ENCODE measurements around the gene APLP2. TPM values are rescaled to one million over a fixed set of nuclear protein-coding genes. Genes with fewer than 3 reads are reported as not detected.

The APLP2 gene
- total and polyA plus RNA-seq, 2 of the 13 experiments (the other 11 are each of a cell fraction or from before 2014, with no cell fraction given): 315 to 594 TPM

DNA sequence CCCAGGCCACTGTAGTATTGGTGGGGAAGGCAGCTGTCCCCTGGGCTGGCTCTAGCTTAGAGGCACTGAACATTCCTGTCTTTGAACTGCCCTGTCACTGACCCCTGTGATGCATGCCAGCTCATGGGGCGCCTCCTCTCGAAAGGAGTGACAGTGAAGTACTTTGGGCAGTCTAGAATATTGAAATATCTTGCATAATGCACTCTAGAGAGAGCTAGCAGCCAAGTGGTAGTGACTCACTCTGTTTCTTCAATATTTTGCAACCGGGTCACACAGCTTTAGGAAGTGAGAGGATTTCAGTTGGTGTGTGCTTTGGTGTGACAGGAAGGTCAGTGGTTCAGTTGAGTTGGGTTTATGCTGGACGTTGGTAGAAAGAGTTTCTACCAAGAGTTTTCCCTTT lies 54.4 kb downstream of the APLP2 start (continued):
- TF ChIP-seq ZNF10 (CRISPR knock-in tag; IDR thresholded peaks at IDR 0.05; ENCODE audit: borderline replicate concordance, low read depth): no peak
- TF ChIP-seq PHB2 (IDR thresholded peaks at IDR 0.05; ENCODE audit: partially characterized antibody): no peak
- TF ChIP-seq, protein P1, sequence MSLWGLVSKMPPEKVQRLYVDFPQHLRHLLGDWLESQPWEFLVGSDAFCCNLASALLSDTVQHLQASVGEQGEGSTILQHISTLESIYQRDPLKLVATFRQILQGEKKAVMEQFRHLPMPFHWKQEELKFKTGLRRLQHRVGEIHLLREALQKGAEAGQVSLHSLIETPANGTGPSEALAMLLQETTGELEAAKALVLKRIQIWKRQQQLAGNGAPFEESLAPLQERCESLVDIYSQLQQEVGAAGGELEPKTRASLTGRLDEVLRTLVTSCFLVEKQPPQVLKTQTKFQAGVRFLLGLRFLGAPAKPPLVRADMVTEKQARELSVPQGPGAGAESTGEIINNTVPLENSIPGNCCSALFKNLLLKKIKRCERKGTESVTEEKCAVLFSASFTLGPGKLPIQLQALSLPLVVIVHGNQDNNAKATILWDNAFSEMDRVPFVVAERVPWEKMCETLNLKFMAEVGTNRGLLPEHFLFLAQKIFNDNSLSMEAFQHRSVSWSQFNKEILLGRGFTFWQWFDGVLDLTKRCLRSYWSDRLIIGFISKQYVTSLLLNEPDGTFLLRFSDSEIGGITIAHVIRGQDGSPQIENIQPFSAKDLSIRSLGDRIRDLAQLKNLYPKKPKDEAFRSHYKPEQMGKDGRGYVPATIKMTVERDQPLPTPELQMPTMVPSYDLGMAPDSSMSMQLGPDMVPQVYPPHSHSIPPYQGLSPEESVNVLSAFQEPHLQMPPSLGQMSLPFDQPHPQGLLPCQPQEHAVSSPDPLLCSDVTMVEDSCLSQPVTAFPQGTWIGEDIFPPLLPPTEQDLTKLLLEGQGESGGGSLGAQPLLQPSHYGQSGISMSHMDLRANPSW (CRISPR knock-in tag; IDR thresholded peaks at IDR 0.05; ENCODE audit: borderline replicate concordance): no peak
- no peak for TF ChIP-seq THYN1 (CRISPR knock-in tag; IDR thresholded peaks at IDR 0.05; ENCODE audit: borderline replicate concordance, low read depth)
- TF ChIP-seq ZNF180 (CRISPR knock-in tag; IDR thresholded peaks at IDR 0.05; ENCODE audit: borderline replicate concordance, low read depth): no peak
- no peak for TF ChIP-seq ZNF615 (CRISPR knock-in tag; IDR thresholded peaks at IDR 0.05; ENCODE audit: borderline replicate concordance)
- TF ChIP-seq MAZ (IDR thresholded peaks at IDR 0.05; ENCODE audit: borderline replicate concordance, low read depth, low read length): no peak; the same call in 1 of the 2 replicates
- 0 out of 2 replicates have a peak, but pooled peaks have one; percentile 21 for TF ChIP-seq MAZ (CRISPR knock-in tag; IDR thresholded peaks at IDR 0.05; ENCODE audit: low read depth)
- TF ChIP-seq ZNF7 (CRISPR knock-in tag; IDR thresholded peaks at IDR 0.05): no peak
- TF ChIP-seq ZNF737 (CRISPR knock-in tag; IDR thresholded peaks at IDR 0.05; ENCODE audit: borderline replicate concordance): no peak
- TF ChIP-seq SMAD9 (CRISPR knock-in tag; IDR thresholded peaks at IDR 0.05): no peak; the same call in 1 of the 2 replicates
- no peak for TF ChIP-seq MLLT10 (CRISPR knock-in tag; IDR thresholded peaks at IDR 0.05)
- TF ChIP-seq, protein P2, sequence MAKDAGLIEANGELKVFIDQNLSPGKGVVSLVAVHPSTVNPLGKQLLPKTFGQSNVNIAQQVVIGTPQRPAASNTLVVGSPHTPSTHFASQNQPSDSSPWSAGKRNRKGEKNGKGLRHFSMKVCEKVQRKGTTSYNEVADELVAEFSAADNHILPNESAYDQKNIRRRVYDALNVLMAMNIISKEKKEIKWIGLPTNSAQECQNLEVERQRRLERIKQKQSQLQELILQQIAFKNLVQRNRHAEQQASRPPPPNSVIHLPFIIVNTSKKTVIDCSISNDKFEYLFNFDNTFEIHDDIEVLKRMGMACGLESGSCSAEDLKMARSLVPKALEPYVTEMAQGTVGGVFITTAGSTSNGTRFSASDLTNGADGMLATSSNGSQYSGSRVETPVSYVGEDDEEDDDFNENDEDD (CRISPR knock-in tag; IDR thresholded peaks at IDR 0.05; ENCODE audit: borderline replicate concordance): peak; percentile 50; the same call in 1 of the 2 replicates
- no peak for TF ChIP-seq NPAS2 (CRISPR knock-in tag; IDR thresholded peaks at IDR 0.05; ENCODE audit: borderline replicate concordance)
- TF ChIP-seq, protein P3, sequence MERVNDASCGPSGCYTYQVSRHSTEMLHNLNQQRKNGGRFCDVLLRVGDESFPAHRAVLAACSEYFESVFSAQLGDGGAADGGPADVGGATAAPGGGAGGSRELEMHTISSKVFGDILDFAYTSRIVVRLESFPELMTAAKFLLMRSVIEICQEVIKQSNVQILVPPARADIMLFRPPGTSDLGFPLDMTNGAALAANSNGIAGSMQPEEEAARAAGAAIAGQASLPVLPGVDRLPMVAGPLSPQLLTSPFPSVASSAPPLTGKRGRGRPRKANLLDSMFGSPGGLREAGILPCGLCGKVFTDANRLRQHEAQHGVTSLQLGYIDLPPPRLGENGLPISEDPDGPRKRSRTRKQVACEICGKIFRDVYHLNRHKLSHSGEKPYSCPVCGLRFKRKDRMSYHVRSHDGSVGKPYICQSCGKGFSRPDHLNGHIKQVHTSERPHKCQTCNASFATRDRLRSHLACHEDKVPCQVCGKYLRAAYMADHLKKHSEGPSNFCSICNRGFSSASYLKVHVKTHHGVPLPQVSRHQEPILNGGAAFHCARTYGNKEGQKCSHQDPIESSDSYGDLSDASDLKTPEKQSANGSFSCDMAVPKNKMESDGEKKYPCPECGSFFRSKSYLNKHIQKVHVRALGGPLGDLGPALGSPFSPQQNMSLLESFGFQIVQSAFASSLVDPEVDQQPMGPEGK (CRISPR knock-in tag; IDR thresholded peaks at IDR 0.05): peak; percentile 60
- TF ChIP-seq, protein P4, sequence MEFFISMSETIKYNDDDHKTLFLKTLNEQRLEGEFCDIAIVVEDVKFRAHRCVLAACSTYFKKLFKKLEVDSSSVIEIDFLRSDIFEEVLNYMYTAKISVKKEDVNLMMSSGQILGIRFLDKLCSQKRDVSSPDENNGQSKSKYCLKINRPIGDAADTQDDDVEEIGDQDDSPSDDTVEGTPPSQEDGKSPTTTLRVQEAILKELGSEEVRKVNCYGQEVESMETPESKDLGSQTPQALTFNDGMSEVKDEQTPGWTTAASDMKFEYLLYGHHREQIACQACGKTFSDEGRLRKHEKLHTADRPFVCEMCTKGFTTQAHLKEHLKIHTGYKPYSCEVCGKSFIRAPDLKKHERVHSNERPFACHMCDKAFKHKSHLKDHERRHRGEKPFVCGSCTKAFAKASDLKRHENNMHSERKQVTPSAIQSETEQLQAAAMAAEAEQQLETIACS (CRISPR knock-in tag; IDR thresholded peaks at IDR 0.05): no peak
- TF ChIP-seq, protein P5, sequence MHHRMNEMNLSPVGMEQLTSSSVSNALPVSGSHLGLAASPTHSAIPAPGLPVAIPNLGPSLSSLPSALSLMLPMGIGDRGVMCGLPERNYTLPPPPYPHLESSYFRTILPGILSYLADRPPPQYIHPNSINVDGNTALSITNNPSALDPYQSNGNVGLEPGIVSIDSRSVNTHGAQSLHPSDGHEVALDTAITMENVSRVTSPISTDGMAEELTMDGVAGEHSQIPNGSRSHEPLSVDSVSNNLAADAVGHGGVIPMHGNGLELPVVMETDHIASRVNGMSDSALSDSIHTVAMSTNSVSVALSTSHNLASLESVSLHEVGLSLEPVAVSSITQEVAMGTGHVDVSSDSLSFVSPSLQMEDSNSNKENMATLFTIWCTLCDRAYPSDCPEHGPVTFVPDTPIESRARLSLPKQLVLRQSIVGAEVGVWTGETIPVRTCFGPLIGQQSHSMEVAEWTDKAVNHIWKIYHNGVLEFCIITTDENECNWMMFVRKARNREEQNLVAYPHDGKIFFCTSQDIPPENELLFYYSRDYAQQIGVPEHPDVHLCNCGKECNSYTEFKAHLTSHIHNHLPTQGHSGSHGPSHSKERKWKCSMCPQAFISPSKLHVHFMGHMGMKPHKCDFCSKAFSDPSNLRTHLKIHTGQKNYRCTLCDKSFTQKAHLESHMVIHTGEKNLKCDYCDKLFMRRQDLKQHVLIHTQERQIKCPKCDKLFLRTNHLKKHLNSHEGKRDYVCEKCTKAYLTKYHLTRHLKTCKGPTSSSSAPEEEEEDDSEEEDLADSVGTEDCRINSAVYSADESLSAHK (CRISPR knock-in tag; IDR thresholded peaks at IDR 0.05; ENCODE audit: borderline replicate concordance): no peak
- TF ChIP-seq MAFF (IDR thresholded peaks at IDR 0.05; ENCODE audit: low read depth, low read length): 0 out of 2 replicates have a peak, but pooled peaks have one; percentile 8
- no peak for TF ChIP-seq SIX4 (CRISPR knock-in tag; IDR thresholded peaks at IDR 0.05)
- TF ChIP-seq FOSL1 (CRISPR knock-in tag; IDR thresholded peaks at IDR 0.05; ENCODE audit: borderline replicate concordance): peak; percentile 95

Data from HepG2 (cell line).